ENCODE data around the gene CYTH1.
A peak's percentile ranks its signal among the peaks of the same experiment; 100 is the strongest.

The CYTH1 gene

GRCh38 chr17:78803186-78803845 lies 21.2 kb upstream of the CYTH1 start:
- DNase-seq = no peak

- no peak for DNase-seq
These were observed 20.4 kb upstream of the CYTH1 start for GRCh38 chr17:78802459-78802858.

GRCh38 chr17:78802008-78802407 lies 19.9 kb upstream of the CYTH1 start:
- DNase-seq = no peak

GRCh38 chr17:78800132-78800931 lies 18.3 kb upstream of the CYTH1 start:
- DNase-seq = no peak

GRCh38 chr17:78798695-78799559 lies 16.9 kb upstream of the CYTH1 start:
- DNase-seq = peak; percentile 31

GRCh38 chr17:78797691-78798585 lies 15.9 kb upstream of the CYTH1 start:
- DNase-seq = no peak

- DNase-seq = no peak
These were observed 15.1 kb upstream of the CYTH1 start for GRCh38 chr17:78797213-78797612.

GRCh38 chr17:78796517-78796900 lies 14.4 kb upstream of the CYTH1 start:
- no peak for DNase-seq

- DNase-seq = no peak
These were observed 13.9 kb upstream of the CYTH1 start for GRCh38 chr17:78795861-78796516.

GRCh38 chr17:78794864-78795640 lies 13.0 kb upstream of the CYTH1 start:
- no peak for DNase-seq

- no peak for DNase-seq
These were observed 12.3 kb upstream of the CYTH1 start for GRCh38 chr17:78794399-78794798.

- DNase-seq = no peak
These were observed 11.9 kb upstream of the CYTH1 start for GRCh38 chr17:78793968-78794367.

GRCh38 chr17:78793415-78793814 lies 11.3 kb upstream of the CYTH1 start:
- no peak for DNase-seq

GRCh38 chr17:78791840-78792709 lies 10.0 kb upstream of the CYTH1 start:
- no peak for DNase-seq

- no peak for DNase-seq
These were observed 8.5 kb upstream of the CYTH1 start for GRCh38 chr17:78790552-78790951.

- peak; percentile 68 for DNase-seq
These were observed 7.6 kb upstream of the CYTH1 start for GRCh38 chr17:78789663-78790181.

- DNase-seq = peak; percentile 48
These were observed 7.1 kb upstream of the CYTH1 start for GRCh38 chr17:78789149-78789662.

- DNase-seq = no peak
These were observed 6.4 kb upstream of the CYTH1 start for GRCh38 chr17:78788451-78788850.

GRCh38 chr17:78787444-78787843 lies 5.4 kb upstream of the CYTH1 start:
- no peak for DNase-seq

GRCh38 chr17:78785663-78786057 lies 3.6 kb upstream of the CYTH1 start:
- no peak for DNase-seq

Measured in NCI-H345 (cell line).